Right lobe of liver (tissue), 6 donors: ENCODE measurements around the gene FGF14. TPM values are rescaled to one million over a fixed set of nuclear protein-coding genes. Genes with fewer than 3 reads are reported as not detected.

ENCODE experiments used
- ATAC-seq, 4 donors: fragments of 200-7000 bp; cut with Tn5 transposase; one replicate each; pipeline ENCODE4 v1.9.1; 2020; ENCODE audit warnings: mild to moderate bottlenecking in 4 of 4, moderate library complexity in 4 of 4
- DNase-seq, 3 donors: peaks; one replicate each; pipeline ENCODE4 v3.0.0-alpha.2; 2020
- H3K27ac ChIP-seq, 3 donors: fragments of 200-600 bp; one replicate each; pipeline ENCODE4 v1.8.0; 2022
- H3K27me3 ChIP-seq, 2 donors: fragments of 200-600 bp; one replicate each; pipeline ENCODE4 v1.8.0; 2022
- H3K36me3 ChIP-seq, 4 donors: fragments of 200-600 bp; sonication (generic) in 1 of 4; one replicate each; pipeline versions ENCODE4 v1.5.1 to v1.8.0; 2017 to 2022; ENCODE audit warnings: control low read depth in 1 of 4
- H3K4me1 ChIP-seq, 4 donors: fragments of 200-600 bp; sonication (generic) in 1 of 4; one replicate each; pipeline versions ENCODE4 v1.5.1 to v1.8.0; 2017 to 2022; ENCODE audit warnings: control low read depth in 1 of 4
- H3K4me3 ChIP-seq, 3 donors: fragments of 200-600 bp; one replicate each; pipeline ENCODE4 v1.8.0; 2022
- H3K9me3 ChIP-seq, 4 donors: fragments of 200-600 bp; sonication (generic) in 1 of 4; one replicate each; pipeline versions ENCODE4 v1.5.1 to v1.8.0; 2017 to 2022; ENCODE audit warnings: control low read depth in 1 of 4
- POLR2A ChIP-seq: fragments of 450-650 bp; IDR thresholded peaks from one replicate; pipeline ENCODE4 v1.6.1; 2017; ENCODE audit warnings: antibody characterized with exemption, mild to moderate bottlenecking
- WGBS: methylation state at CpG from one replicate; pipeline ENCODE4 v1.1.6; 2018; ENCODE audit warnings: low coverage, low lambda C conversion rate; ENCODE audit not compliant: insufficient coverage; ENCODE audit errors: missing lambda C conversion rate; 5-methylcytosine and 5-hydroxymethylcytosine counted together
- intact Hi-C, 2 donors: fragments of 100-400 bp; cut with DNase I; formaldehyde crosslinking; loops; one replicate each; pipeline versions ENCODE4 v1.11.2 to v1.14.1; 2022
- total RNA-seq, 6 experiments: library from RNA; depleted of rRNA in 2 of 6; stranded (reverse); fragments of >200 nt in 2 of 6; fragmentation: NEBNext Ultra II Directional in 3 of 6; extraction: Animal tissue kit (Norgen Biotek cat#: 25700) in 3 of 6; gene quantifications; one replicate each; pipeline versions ENCODE4 v1.1.0 to v1.2.4, GENCODE V29; 2016 to 2023
- TF ChIP-seq, protein P1 (sequence below), 4 donors: fragments of 200-600 bp in 3 of 4; fragments of 450-650 bp in 1 of 4; IDR thresholded peaks; one replicate each; pipeline versions ENCODE4 v1.5.1 to v1.8.0; 2016 to 2022; ENCODE audit warnings: antibody characterized with exemption in 4 of 4, mild to moderate bottlenecking in 2 of 4
- donor health status: DM: no; HTN: yes; CAD: no.
- donor health status: DM: no; HTN: no; CAD: no.
- donor health status: DM: no; HTN: no; CAD: no.
- donor health status: DM: no; HTN: yes; CAD: no.
- donor health status: DM: no; HTN: yes; CAD: no.

Gene FGF14
- total RNA-seq, 6 experiments from 2014 or later, result 0.42 to 6.3 (median 1.2) TPM

DNA sequence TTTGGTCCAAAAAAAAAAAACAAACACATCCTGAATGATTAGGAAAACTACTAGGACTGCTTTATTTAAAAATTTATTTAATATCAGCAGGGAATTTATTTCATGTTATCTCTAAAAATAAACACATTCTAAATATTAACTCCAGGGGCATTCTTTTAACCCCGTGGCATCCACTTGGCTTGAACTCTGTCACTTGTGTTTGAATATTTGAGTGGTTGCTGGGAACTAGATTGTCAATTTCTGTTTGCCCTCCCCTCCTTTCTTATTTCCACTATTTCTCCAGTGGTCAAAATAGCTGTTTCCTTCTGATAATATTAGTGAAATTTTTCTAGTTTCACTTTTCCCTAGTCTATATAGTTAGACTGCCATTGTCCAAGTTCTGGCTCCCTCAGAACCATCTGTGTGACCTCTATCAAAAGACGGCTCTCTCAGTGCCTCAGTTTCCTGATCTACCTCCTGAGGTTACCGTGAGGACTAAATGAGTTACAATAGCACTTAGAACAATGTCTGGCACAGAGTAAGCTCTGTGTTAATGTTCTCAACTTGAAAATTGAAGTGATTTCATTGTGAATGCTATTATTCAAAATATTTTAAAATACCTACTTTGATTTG is 107.3 kb downstream of the FGF14 start:
- Histone ChIP-seq H3K9me3 (no peaks in the 10 kb centered on the region), H3K27me3 (no peaks in the 10 kb centered on the region), H3K36me3 (no peaks in the 10 kb centered on the region), H3K4me1 (peaks cover 0 to 41% (median 8%) of the 10 kb centered on the region in 4 donors), H3K27ac (peak overlapping the region in 2 of 3 donors; percentile 12 to 46), H3K4me3 (no peak overlapping the region)
- 19% methylated on average over 3 of the region's 3 CpGs for WGBS
- ATAC-seq, result peak; percentile 26 to 70 (median 50)
- DNase-seq, result no peak
- intact Hi-C loops, result no loop called here
- TF ChIP-seq POLR2A, result no peak
- TF ChIP-seq, protein P1, sequence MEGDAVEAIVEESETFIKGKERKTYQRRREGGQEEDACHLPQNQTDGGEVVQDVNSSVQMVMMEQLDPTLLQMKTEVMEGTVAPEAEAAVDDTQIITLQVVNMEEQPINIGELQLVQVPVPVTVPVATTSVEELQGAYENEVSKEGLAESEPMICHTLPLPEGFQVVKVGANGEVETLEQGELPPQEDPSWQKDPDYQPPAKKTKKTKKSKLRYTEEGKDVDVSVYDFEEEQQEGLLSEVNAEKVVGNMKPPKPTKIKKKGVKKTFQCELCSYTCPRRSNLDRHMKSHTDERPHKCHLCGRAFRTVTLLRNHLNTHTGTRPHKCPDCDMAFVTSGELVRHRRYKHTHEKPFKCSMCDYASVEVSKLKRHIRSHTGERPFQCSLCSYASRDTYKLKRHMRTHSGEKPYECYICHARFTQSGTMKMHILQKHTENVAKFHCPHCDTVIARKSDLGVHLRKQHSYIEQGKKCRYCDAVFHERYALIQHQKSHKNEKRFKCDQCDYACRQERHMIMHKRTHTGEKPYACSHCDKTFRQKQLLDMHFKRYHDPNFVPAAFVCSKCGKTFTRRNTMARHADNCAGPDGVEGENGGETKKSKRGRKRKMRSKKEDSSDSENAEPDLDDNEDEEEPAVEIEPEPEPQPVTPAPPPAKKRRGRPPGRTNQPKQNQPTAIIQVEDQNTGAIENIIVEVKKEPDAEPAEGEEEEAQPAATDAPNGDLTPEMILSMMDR (IDR thresholded peaks at IDR 0.05), result no peak

DNA sequence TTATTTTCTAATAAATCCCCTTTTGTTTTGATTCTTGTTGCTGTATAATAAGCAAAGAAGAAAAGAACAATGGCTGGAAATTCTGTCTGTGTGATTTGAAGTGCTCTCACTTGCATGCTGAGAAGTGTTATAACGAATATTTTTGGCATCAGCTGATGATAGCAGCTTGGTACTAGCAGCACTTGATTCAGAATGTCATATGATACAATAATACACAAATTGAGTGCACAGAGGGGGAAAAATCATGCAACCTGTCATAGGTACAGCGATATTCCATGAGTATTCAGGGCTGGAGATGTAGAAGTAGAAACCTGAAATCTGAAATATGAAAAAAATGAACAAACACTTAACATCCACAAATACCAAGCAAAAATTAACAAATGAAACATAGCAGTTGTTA is 108.1 kb downstream of the FGF14 start:
- ATAC-seq (no peak), DNase-seq (no peak)
- Histone ChIP-seq H3K9me3 (no peaks in the 10 kb centered on the region), H3K4me1 (peaks cover 0 to 41% (median 7%) of the 10 kb centered on the region in 4 donors), H3K27ac (peak overlapping the region in 1 of 3 donors; percentile 46), H3K4me3 (no peak overlapping the region), H3K27me3 (no peaks in the 10 kb centered on the region), H3K36me3 (no peaks in the 10 kb centered on the region)
- WGBS, result 48% methylated on average over 2 of the region's 2 CpGs
- no peak for TF ChIP-seq POLR2A
- TF ChIP-seq, protein P1 (IDR thresholded peaks at IDR 0.05), result no peak
- intact Hi-C loops, result no loop called here

DNA sequence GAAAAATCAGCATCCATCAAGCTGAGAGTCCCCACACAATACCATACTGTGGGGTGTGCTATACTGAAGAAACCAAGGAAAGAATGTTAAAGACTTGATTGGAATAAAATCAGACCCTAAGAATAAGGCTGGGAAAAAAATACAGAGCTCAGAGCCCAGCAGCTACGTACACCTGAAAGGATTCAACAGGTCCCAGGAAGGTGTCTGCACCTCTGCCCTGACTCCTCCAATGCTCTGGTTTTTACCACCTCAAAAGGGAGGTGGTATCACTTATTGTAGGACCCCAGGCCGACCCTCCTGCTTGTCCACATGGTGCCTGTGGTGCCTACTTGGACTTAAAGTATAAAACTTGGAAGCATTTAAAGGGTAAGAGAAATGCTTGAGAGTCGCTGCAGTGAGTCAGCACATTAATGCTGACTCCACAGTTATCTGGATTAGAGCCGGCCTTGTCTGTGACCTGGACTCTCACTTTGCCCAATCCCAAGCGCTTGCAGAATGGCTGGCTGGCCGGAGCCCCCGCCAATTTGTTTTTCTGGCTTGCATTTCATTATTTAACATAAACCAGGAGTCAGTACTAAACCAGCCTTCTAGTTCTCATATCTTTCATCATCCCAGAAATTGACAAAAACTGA is 110.1 kb downstream of the FGF14 start:
- Histone ChIP-seq H3K4me1 (peaks cover 0 to 41% (median 7%) of the 10 kb centered on the region in 4 donors), H3K36me3 (no peaks in the 10 kb centered on the region), H3K9me3 (no peaks in the 10 kb centered on the region), H3K27ac (peak overlapping the region in 2 of 3 donors; percentile 21 to 54), H3K4me3 (no peak overlapping the region), H3K27me3 (no peaks in the 10 kb centered on the region)
- TF ChIP-seq, protein P1 (IDR thresholded peaks at IDR 0.05), result no peak
- peak; percentile 29 for TF ChIP-seq POLR2A
- peak; percentile 46 to 79 (median 63) for DNase-seq
- peak; percentile 88 to 95 (median 91) for ATAC-seq
- intact Hi-C loops, result no loop called here
- 39% methylated on average over 7 of the region's 7 CpGs for WGBS

GRCh38 chr13:102289606-102290005 is 112.2 kb downstream of the FGF14 start:
- DNase-seq (no peak), ATAC-seq (no peak)
- no peak overlapping the region for H3K4me3 ChIP-seq
- no peaks in the 10 kb centered on the region for H3K27me3 ChIP-seq
- no peak overlapping the region for H3K27ac ChIP-seq
- peaks cover 0 to 32% (median 3%) of the 10 kb centered on the region in 4 donors for H3K4me1 ChIP-seq
- H3K9me3 ChIP-seq, result no peaks in the 10 kb centered on the region
- WGBS, result 79% methylated on average over 4 of the region's 4 CpGs
- TF ChIP-seq, protein P1 (IDR thresholded peaks at IDR 0.05), result no peak
- TF ChIP-seq POLR2A, result no peak
- H3K36me3 ChIP-seq, result no peaks in the 10 kb centered on the region
- intact Hi-C loops, result no loop called here
